Lower leg skin (tissue), 3 donors: ENCODE measurements around the gene PTPA.

ENCODE experiments used
- CTCF ChIP-seq, 3 donors: fragments of 450-650 bp; IDR thresholded peaks; one replicate each; pipeline ENCODE4 v1.5.1; 2016; ENCODE audit warnings: antibody characterized with exemption in 3 of 3, mild to moderate bottlenecking in 3 of 3, moderate library complexity in 2 of 3
- POLR2A ChIP-seq, 2 donors: fragments of 450-650 bp; IDR thresholded peaks; one replicate each; pipeline ENCODE4 v1.6.1; 2016 to 2017; ENCODE audit warnings: antibody characterized with exemption in 2 of 2, mild to moderate bottlenecking in 1 of 2, moderate library complexity in 1 of 2

- TF ChIP-seq CTCF (IDR thresholded peaks at IDR 0.05), result no peak
- TF ChIP-seq POLR2A (IDR thresholded peaks at IDR 0.05), result no peak
Measured at GRCh38 chr9:129160712-129161533, 49.7 kb downstream of the PTPA start.
